ENCODE data around the gene PAPSS2. TPM values are rescaled to one million over a fixed set of nuclear protein-coding genes. Genes with fewer than 3 reads are reported as not detected.

PAPSS2 gene
- total RNA-seq, 1 donor from 2014 or later = 14.8 TPM

DNA sequence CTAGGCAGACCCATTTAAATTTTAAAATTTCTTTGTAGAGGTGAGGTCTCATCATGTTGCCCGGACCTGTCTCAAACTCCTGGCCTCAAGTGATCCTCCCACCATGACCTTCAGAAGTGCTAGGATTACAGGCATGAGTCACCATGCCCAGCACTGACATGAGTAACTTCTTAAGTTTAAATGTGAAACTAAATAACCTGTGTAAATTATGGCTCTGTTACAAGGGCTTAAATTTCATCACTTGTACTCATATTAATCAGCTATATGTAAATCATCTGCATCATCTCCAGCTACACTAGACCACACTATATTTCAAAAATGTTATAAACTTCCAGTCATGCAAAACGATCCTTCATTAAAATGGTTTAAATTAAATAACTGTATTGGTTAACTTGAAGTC, 102.2 kb downstream of the PAPSS2 start:
- intact Hi-C loops (cut with DNase I) = no loop called here
- TF ChIP-seq CTCF (IDR thresholded peaks at IDR 0.05) = no peak

GRCh38 chr10:87763086-87763861, 103.6 kb downstream of the PAPSS2 start:
- TF ChIP-seq CTCF (IDR thresholded peaks at IDR 0.05) = no peak
- no peak for DNase-seq (ENCODE audit: low spot score in 2 of 2)
- intact Hi-C loops (cut with DNase I) = no loop called here
- peaks cover 3 to 21% of the 10 kb centered on the region in 2 donors for H3K36me3 ChIP-seq
- H3K27me3 ChIP-seq = no peaks in the 10 kb centered on the region
- H3K27ac ChIP-seq = no peak overlapping the region
- no peaks in the 10 kb centered on the region for H3K4me1 ChIP-seq
- no peak overlapping the region for H3K4me3 ChIP-seq
- H3K9me3 ChIP-seq = no peaks in the 10 kb centered on the region

More for the DNA sequence above, 102.2 kb downstream of the PAPSS2 start:
- no peak for DNase-seq (ENCODE audit: low spot score in 2 of 2)
- Histone ChIP-seq H3K27ac (no peak overlapping the region), H3K27me3 (no peaks in the 10 kb centered on the region), H3K36me3 (peaks cover 3 to 14% of the 10 kb centered on the region in 2 donors), H3K4me3 (no peak overlapping the region), H3K9me3 (no peaks in the 10 kb centered on the region), H3K4me1 (no peaks in the 10 kb centered on the region)

- Histone ChIP-seq H3K27me3 (no peaks in the 10 kb centered on the region), H3K4me3 (no peak overlapping the region), H3K9me3 (no peaks in the 10 kb centered on the region), H3K4me1 (no peaks in the 10 kb centered on the region), H3K36me3 (peaks cover 7 to 27% of the 10 kb centered on the region in 2 donors), H3K27ac (no peak overlapping the region)
- no peak for DNase-seq (ENCODE audit: low spot score in 2 of 2)
- intact Hi-C loops (cut with DNase I) = no loop called here
- TF ChIP-seq CTCF (IDR thresholded peaks at IDR 0.05) = no peak
Measured at GRCh38 chr10:87764072-87764934, 104.6 kb downstream of the PAPSS2 start.

DNA sequence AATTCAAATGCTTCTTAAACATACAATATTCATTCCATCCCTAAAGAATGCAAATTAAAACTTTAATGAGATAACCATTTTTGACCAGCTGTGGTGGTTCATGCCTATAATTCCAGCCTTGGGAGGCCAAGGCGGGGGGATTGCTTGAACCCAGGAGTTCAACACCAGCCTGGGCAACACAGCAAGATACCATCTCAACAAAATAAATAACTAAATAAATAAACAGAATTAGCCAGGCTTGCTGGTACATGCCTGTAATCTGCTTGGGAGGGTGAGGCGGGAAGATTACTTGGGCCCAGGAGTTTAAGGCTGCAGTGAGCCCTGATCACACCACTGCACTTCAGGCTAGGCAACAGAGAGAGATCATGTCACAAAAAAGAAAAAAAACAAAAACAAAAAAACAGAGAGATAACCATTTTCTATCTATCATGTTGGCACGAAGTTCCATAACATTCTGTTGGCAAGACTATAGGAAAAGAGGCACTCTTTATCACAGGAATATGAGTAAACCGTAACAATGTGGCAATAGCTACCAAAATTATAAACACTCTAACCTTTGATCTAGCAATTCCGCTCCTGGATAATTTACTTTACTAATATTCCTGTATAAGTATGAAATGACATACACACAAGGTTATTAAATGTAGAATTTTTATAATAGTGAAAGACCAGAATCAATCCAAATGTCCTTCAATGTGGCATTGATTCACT, 106.1 kb downstream of the PAPSS2 start:
- TF ChIP-seq CTCF (IDR thresholded peaks at IDR 0.05) = no peak
- no peak for DNase-seq (ENCODE audit: low spot score in 2 of 2)
- Histone ChIP-seq H3K4me1 (no peaks in the 10 kb centered on the region), H3K9me3 (no peaks in the 10 kb centered on the region), H3K4me3 (no peak overlapping the region), H3K27me3 (no peaks in the 10 kb centered on the region), H3K27ac (no peak overlapping the region), H3K36me3 (peaks cover 8 to 34% of the 10 kb centered on the region in 2 donors)
- intact Hi-C loops (cut with DNase I) = no loop called here

- intact Hi-C loops (cut with DNase I) = no loop called here
- no peaks in the 10 kb centered on the region for H3K4me1 ChIP-seq
- no peaks in the 10 kb centered on the region for H3K9me3 ChIP-seq
- no peak for DNase-seq (ENCODE audit: low spot score in 2 of 2)
- H3K27ac ChIP-seq = no peak overlapping the region
- peaks cover 8 to 34% of the 10 kb centered on the region in 2 donors for H3K36me3 ChIP-seq
- H3K27me3 ChIP-seq = no peaks in the 10 kb centered on the region
- TF ChIP-seq CTCF (IDR thresholded peaks at IDR 0.05) = no peak
- H3K4me3 ChIP-seq = no peak overlapping the region
Measured at GRCh38 chr10:87767253-87767652, 107.6 kb downstream of the PAPSS2 start.
